Muscle of leg (tissue), 9 donors: ENCODE measurements around the gene BRD1. TPM values are rescaled to one million over a fixed set of nuclear protein-coding genes. Genes with fewer than 3 reads are reported as not detected.

Experiments
- polyA plus RNA-seq, 8 donors: library from polyadenylated mRNA; unstranded; fragments of 120-200 nt; gene quantifications; one replicate each; pipeline versions ENCODE4 v1.2.1 to v1.2.3, GENCODE V29; 2013; ENCODE audit warnings: inconsistent platforms in 1 of 8, low replicate concordance in 1 of 8; ENCODE audit not compliant: insufficient read length in 8 of 8, insufficient read depth in 1 of 8
- total RNA-seq: library from RNA; stranded (reverse); fragments of 120-200 nt; gene quantifications from one replicate; pipeline ENCODE4 v1.2.4, GENCODE V29; 2013

BRD1 gene
- total and polyA plus RNA-seq, 9 donors = 19.4 to 35.3 (median 26.7) TPM

Other genes starting within 250 kb of the BRD1 start
- gene ZBED4, start 26.0 kb upstream of the BRD1 start, total RNA-seq = 7.3 TPM
- 10 to 100 TPM; 10.8 to 15.9 (median 13.2) TPM for gene ZBED4, start 26.0 kb upstream of the BRD1 start, polyA plus RNA-seq
- 6.6 TPM for gene ALG12, start 90.6 kb upstream of the BRD1 start, total RNA-seq
- gene ALG12, start 90.6 kb upstream of the BRD1 start, polyA plus RNA-seq = 10 to 100 TPM; 13.3 to 19.1 (median 15.9) TPM
- gene CRELD2, start 90.8 kb upstream of the BRD1 start, total RNA-seq = 18.8 TPM
- 10 to 100 TPM; 17.0 to 27.0 (median 22.8) TPM for gene CRELD2, start 90.8 kb upstream of the BRD1 start, polyA plus RNA-seq
- 14.7 TPM for gene PIM3, start 132.9 kb upstream of the BRD1 start, total RNA-seq
- gene PIM3, start 132.9 kb upstream of the BRD1 start, polyA plus RNA-seq = 10 to 100 TPM; 13.6 to 21.6 (median 16.3) TPM
- not detected for gene IL17REL, start 184.9 kb upstream of the BRD1 start, total RNA-seq
- under 1 TPM in 1 of 8 donors, not detected in 7; 0.05 TPM for gene IL17REL, start 184.9 kb upstream of the BRD1 start, polyA plus RNA-seq
- gene TTLL8, start 230.4 kb upstream of the BRD1 start, total RNA-seq = not detected
- gene TTLL8, start 230.4 kb upstream of the BRD1 start, polyA plus RNA-seq = not detected